Measurements from ENCODE around the gene ADGRD1.

Gene ADGRD1

DNA sequence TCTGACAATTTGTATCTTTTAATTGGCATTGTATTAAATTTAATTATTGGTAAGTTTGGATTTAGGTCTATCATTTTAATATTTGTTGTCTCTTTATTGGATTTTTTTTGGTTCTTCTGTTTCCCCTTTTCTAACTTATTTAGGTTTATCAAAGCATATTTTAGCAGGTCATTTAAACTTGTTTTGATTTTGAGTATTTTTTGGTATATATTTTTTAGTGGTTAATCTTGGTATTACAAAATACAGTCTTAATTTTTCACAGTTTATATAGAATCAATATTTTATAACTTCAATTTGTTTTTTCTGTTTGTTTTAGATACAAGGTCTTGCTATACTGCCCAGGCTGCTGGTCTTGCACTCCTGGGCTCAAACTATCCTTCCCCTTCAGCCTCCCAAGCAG lies 15.5 kb upstream of the ADGRD1 start:
- DNase-seq: no peak

GRCh38 chr12:130944878-130945277 lies 8.8 kb upstream of the ADGRD1 start:
- no peak for DNase-seq

- no peak for DNase-seq
Observed at GRCh38 chr12:130945786-130946492, 7.8 kb upstream of the ADGRD1 start.

DNA sequence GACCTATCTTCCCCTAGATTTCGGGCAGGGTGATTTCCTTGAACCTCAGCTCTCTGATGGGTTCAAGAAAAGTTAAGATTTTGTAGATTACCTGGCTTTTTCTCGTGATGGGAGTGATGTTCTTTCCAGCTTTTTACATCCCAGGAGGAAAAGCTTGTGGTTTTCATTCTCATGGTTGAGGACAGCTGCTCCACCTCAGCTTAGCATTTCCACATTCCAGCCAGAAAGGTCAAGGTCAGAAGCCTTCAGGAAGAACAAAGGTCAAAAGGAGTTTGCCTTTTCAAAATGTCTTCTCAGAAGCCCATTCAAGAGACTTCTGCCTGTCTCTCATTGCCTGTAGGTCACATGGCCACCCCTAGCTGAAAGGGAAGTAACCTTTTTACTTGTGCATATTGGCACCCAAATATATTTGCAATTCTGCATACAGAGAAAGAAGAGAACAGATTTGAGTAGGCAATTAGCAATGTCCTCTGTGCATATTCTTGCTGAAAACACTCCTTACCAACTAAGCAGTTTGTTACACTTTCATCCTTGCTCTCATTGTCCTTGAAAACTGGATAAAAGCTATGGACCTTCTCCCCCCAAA lies 6.6 kb upstream of the ADGRD1 start:
- DNase-seq: no peak

DNA sequence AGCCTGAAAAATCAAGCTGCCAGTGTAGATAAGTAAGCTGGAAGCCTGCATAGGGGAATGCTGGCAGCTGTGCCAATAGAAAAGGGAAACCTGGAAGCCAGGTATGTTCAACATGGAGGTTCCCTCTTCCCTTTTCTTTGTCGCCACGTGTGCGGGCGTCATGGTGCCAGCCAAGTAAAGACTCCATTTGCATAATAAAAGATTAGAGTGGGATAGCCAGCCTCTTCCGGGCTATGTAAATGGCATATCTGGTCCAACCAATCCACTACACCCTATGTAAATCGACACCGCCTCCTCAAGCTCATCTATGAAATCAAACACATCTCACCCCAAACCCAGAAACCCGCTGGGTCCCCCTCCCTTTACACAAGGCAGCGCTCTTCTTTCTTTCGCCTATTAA lies 5.6 kb upstream of the ADGRD1 start:
- no peak for DNase-seq

DNA sequence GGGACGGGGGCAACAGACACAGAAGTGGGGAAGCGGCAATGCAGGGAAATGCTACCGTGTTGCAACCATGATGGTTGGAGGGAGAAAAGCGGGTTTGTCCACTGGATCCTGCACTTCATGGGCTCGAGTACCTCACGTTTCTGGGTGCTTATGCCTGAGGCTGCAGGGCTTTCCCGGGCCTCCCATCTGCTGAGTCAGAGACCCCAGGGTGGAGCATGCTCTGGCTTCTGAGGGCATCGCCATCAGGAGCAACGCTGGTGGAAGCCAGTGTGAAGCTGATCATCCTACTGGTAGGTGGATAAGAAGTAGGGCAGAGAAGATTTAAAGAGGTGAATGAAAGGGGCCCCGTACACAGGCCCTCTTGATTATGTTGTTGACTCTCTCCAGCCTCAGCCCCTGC lies 5.0 kb upstream of the ADGRD1 start:
- DNase-seq: no peak

- no peak for DNase-seq
Observed at GRCh38 chr12:130949806-130950205, 3.9 kb upstream of the ADGRD1 start.

DNA sequence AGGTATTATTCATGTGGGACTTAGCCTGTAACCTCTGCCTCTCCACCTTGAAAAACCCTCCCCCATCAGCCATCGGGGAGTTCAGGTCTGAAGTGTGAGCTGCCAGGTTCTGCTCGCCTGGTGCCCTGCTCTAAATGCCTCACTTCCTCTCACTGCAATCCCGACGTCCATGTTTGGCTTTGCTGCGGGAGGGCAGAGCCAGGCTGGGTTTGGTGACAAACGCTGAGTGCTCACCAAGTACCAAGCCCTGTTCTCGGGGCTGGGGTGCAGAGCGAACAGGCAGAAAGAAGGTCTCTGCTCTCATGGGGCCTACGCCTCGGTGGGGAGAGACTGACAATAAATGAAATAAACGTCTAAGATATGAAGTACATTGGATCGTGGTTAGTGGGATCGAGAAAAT lies 2.1 kb upstream of the ADGRD1 start:
- DNase-seq: no peak

DNA sequence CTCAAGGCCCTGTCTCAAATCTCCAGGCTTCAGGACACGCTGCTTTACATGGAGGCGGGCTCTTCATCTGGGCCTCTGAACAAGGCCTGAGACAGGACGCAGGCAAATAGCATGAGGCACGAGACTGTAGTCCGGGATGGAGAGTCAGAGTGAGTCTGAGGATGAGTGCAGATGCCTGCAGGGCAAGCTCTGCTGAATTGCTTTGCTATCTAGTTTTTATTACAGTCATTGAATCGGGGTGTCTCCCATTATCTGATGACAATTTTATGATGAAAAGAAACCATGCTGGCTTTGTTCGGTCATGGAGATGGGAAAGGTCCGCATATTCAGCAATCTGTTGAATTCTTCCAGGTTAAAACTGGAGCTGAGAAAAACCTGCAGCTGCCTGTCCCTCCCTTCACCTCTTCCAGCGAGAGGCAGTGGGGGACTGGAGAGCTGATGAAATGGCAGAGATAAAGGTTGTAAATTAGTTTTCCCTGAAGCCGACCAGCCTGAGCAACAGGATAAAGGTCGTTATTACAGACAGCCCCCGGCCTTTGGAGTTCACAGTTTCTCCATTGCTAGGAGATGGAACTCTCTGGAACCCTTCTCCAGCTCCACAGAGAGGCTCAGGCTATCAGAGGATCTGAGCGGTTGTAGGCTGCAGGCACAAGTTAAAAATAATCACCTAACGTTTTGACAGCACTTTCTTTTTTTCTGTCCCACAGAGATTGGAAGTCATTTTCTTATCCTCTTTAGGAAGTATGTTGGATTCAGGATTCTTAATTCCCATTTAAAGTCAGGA lies 1.3 kb upstream of the ADGRD1 start:
- no peak for DNase-seq

- DNase-seq: no peak
Observed at GRCh38 chr12:130954544-130954831, 781 bp downstream of the ADGRD1 start.

DNA sequence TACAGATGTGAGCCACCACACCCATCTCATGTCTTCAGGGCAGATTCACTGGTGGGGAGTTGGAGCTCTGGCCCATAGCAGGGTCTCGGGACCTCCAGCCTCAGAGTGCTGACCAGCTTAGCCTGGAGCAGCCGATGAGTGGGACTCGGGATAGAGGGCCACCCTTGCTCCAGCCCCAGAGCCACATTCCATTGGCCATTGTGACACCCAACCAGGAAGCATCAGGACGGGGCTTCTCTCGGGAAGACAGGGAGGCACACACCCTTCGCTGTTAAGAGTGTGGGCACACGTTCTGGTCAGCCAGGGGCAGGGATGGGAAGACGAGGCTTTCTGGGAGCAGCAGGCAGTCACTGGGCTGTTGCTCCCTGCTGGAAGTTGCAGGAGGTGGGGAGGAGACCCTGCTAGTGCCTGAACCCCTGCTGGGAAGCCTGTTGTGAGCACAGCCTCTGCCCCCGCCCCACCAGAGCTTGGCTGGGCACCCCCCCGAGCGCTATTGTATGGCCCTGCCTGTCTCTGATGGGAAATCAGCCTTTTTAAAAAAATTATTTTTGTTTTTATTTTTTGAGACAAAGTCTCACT lies 1.6 kb downstream of the ADGRD1 start:
- no peak for DNase-seq

- DNase-seq: no peak
Observed at GRCh38 chr12:130956009-130956408, 2.3 kb downstream of the ADGRD1 start.

- DNase-seq: no peak
Observed at GRCh38 chr12:130956456-130957303, 3.0 kb downstream of the ADGRD1 start.

- DNase-seq: no peak
Observed at GRCh38 chr12:130957304-130957621, 3.6 kb downstream of the ADGRD1 start.

DNA sequence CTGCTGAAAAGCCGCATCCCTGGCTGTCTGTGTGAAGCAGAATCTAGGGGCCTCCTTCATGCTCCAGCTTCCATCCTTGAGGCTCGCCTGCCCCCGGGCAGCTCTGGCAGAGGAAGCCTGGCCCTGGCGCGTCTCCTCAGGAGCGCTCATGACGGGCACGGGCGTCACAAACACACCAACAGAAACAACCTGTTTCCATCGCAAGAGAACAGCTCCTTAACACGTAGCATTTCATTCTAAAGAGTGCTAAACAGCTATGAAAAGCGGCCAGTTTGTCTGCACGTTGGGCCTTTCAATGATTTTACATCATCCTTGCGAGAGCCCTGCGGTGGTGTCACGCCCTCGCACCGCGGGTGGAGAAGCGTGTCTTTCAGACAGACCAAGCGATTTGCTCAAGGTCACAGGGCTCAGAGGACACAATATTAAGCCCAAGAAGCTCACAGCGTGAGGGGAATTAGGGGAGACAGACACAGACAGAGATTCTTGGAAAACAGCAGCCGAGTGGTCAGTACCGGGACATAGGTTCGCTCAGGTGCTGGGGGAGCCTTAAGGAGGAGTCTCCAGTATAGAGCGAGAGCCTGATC lies 4.9 kb downstream of the ADGRD1 start:
- no peak for DNase-seq

DNA sequence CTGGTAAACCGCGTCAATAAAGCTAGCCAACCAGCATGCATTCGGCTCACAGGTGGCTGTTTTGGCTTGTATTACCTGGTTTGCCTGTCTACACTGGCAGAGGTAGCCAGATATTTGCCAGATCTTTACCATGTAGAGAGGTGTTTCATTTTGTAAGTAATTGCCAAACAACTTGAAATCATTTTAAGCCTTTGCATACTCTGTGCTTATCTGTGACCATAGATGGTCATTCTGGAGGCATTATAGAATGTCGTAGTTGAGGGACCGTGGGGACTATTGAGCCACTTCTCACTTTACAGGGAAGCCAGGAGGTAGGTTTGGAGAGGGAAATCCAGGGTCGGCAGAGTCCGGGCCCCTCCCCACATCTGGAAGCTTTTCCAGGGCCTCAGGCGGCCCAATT lies 5.9 kb downstream of the ADGRD1 start:
- no peak for DNase-seq

GRCh38 chr12:130960058-130960457 lies 6.4 kb downstream of the ADGRD1 start:
- DNase-seq: no peak

DNA sequence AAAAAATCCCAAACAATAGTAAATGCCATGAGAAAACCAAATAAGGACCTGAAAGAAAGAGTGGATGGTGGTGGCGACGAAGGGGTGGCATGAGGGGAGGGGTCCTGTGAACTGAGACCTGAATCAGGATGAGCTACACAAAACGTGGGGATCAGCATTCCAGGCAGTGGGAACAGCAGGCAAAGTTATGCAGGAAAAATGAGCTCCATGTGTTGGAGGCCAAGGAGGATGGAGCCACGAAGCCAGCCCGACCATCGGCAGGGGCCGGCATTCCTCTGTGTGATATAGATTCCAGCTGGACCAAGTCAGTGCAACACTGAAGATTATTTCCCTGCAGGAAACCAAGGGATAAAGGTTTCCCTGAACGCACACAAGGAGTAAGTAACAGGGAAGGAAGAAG lies 7.1 kb downstream of the ADGRD1 start:
- DNase-seq: no peak

DNA sequence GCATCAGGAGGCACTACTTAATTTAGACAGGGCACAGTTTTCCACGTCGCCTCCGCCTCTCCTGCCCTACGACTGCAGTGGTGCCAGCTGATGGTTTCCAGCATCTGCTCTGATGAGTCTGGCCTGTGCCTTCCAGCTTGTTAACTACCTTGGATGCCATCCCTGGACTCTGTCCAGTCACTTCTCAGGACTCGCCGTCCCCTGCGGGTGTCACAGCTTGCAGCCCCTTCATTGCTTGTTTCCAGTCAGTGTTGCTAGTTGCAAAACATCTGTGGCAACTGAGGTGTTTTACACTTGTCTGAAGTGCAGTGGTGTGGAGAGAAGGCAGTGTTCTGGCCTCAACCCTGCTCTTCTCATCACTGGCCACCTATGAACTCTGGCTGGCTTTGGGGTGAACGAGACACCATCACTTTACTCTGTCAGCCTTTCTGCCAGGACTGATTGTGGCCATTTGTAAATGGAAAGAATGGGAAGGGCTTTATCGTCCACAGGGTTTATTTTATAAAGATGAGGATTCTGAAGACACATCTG lies 8.3 kb downstream of the ADGRD1 start:
- DNase-seq: no peak

DNA sequence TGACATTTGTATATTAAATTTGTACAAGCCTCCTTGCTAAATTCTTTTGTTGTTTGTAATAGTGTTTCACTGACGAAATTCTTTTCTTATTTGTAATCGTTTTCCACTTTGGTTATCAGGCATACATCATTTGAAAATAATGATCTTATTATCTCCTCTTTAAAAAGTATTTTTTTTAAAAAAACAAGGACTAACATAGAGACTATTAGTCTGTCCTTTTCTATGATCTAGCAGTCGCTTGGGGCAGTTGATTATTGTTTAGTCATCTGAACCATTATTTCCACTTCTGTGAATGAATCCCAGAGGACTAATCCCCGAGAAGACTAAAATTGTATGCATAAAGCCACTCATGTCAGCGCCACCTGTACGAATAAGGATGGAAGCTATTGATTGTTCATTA lies 11.5 kb downstream of the ADGRD1 start:
- no peak for DNase-seq

DNA sequence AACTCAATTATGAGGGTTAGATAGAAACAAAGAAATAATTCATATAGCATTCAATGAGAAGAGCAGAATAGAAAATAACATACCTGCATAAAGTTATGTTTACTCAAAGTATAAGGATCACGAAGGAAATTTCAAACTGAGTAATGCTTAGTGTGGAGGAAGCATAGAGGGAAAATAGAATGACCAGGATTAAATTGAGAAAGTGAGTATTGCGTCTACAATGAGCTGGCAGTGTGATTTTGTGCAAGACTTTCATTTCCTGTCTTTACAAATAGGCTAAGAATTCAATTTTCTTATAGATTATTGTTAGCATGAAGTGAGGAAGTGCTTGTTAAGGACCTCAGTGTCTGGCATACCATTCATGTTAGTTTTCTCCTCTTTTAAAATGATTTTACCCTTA lies 12.0 kb downstream of the ADGRD1 start:
- no peak for DNase-seq

DNA sequence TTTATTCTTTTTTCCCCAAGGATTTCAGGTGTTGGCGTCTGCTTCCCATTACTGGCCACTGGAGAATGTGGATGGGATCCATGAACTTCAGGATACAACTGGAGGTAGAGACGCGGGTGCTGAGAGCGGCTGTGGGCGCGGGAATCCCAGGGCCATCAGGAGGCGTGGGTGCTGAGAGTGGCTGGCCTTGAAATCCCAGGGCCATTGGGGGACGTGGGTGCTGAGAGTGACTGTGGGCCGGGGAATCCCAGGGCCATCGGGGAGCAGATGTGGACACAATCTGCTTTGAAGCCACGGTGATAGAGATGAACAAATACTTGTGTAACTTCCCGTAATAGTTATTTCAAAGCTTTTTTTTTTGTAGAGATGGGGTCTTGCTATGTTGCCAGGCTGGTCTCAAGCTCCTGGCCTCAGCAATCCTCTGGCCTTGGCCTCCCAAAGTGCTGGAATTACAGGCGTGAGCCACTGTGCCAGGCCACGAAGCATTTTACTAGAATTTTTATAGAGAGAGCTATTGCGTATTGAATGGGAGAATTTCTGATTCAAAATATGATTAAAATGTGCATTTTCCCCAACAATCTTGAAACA lies 12.8 kb downstream of the ADGRD1 start:
- DNase-seq: no peak
